GM12892 (cell line): ENCODE measurements around the gene SLC43A3.
A peak's percentile ranks its signal among the peaks of the same experiment; 100 is the strongest.

ENCODE experiments used
- POLR2A ChIP-seq: IDR thresholded peaks from 2 replicates; pipeline ENCODE4 v1.6.1; 2011; ENCODE audit warnings: low read depth, low read length, control low read depth
- POLR2AphosphoS5 ChIP-seq: IDR thresholded peaks from 2 replicates; pipeline ENCODE4 v1.6.1; 2011; ENCODE audit warnings: low read depth, low read length, control low read depth

DNA sequence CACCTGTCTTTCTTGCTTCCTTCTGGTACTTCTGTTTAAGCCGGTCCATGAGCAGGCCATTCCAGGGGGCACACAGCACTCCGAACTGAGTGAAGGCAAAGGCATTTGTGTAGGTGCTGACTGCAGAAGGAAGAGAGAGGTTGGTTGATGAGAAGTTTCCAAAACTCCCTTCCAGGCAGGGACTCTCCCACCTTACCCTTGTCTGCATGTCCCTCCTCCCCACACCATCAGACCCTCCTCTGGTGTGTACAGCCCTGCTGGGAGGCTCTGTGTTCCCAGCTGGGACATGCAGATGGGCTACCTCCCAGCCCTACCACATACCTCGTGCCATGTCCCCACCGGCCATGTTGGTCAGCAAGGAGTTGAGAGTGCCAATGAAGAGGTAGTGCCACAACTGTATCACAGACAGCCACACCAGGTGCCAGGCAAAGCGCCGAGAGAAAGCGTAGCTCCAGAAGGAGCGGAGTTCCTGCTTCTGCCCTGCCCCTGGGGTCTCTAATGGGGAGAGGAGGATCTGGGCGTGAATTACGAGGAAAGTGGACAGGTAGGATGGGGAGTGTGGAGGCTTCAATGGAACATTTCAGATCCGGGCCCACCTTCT is 12.2 kb downstream of the SLC43A3 start:
- 0 out of 2 replicates have a peak, but pooled peaks have one; percentile 32 for TF ChIP-seq POLR2A
- TF ChIP-seq POLR2AphosphoS5, result no peak; the same call in 1 of the 2 replicates
